ENCODE data around the gene TBC1D32. TPM values are rescaled to one million over a fixed set of nuclear protein-coding genes. Genes with fewer than 3 reads are reported as not detected.

TBC1D32 gene
- total RNA-seq, 1 donor from 2014 or later = 12.2 TPM

DNA sequence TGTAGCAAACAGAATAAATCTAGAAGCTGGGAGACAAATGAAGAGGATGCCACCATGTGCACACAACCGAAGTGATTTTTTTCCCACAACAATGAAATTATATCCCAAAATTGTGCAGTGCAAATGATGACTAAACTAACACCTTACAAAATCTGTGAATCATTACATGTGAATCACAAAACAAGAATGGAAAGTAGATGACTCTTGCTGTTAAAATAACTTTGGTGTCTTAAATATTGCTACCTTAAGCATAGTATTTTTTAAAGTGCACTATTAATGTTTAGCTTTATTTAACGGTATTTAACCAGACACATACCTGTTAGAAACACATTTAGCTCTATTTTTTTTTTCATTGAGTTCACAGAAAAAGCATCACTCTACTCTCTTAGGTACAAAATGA, 190.8 kb downstream of the TBC1D32 start:
- Mint-ChIP-seq H3K4me1 (ENCODE audit: unreplicated experiment) (no peaks in the 10 kb centered on the region), H3K27me3 (ENCODE audit: unreplicated experiment) (no peaks in the 10 kb centered on the region), H3K4me3 (ENCODE audit: unreplicated experiment) (no peak overlapping the region), H3K9me3 (ENCODE audit: unreplicated experiment) (no peaks in the 10 kb centered on the region), H3K36me3 (ENCODE audit: low read depth, unreplicated experiment) (peaks cover 7% of the 10 kb centered on the region), H3K27ac (ENCODE audit: unreplicated experiment) (no peak overlapping the region)
- no peak for DNase-seq (ENCODE audit: low spot score)
- TF ChIP-seq, protein P1, sequence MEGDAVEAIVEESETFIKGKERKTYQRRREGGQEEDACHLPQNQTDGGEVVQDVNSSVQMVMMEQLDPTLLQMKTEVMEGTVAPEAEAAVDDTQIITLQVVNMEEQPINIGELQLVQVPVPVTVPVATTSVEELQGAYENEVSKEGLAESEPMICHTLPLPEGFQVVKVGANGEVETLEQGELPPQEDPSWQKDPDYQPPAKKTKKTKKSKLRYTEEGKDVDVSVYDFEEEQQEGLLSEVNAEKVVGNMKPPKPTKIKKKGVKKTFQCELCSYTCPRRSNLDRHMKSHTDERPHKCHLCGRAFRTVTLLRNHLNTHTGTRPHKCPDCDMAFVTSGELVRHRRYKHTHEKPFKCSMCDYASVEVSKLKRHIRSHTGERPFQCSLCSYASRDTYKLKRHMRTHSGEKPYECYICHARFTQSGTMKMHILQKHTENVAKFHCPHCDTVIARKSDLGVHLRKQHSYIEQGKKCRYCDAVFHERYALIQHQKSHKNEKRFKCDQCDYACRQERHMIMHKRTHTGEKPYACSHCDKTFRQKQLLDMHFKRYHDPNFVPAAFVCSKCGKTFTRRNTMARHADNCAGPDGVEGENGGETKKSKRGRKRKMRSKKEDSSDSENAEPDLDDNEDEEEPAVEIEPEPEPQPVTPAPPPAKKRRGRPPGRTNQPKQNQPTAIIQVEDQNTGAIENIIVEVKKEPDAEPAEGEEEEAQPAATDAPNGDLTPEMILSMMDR (IDR thresholded peaks at IDR 0.05; ENCODE audit: unreplicated experiment) = no peak

DNA sequence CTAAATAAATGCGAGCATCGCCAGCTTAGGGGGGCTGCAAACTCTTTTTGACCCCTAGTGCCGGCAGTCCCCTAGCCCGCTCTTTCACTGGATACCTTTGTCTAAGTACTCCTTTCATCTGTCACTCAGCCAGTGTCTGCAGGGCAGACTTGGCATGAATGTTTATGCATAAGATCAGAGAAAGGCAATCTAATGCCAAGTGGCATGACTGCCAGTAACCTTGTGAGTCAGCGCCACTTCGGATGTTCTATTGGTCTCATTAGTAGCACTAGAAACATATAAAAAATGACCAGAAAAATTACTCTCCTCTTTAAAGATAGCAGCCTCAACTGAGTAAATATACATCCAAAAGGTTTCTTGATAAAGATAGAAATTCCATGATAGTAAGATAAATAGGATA, 192.2 kb downstream of the TBC1D32 start:
- Mint-ChIP-seq H3K4me3 (ENCODE audit: unreplicated experiment) (no peak overlapping the region), H3K27ac (ENCODE audit: unreplicated experiment) (no peak overlapping the region), H3K9me3 (ENCODE audit: unreplicated experiment) (no peaks in the 10 kb centered on the region), H3K36me3 (ENCODE audit: low read depth, unreplicated experiment) (peaks cover 4% of the 10 kb centered on the region), H3K27me3 (ENCODE audit: unreplicated experiment) (no peaks in the 10 kb centered on the region), H3K4me1 (ENCODE audit: unreplicated experiment) (no peaks in the 10 kb centered on the region)
- TF ChIP-seq, protein P1 (IDR thresholded peaks at IDR 0.05; ENCODE audit: unreplicated experiment) = no peak
- no peak for DNase-seq (ENCODE audit: low spot score)

DNA sequence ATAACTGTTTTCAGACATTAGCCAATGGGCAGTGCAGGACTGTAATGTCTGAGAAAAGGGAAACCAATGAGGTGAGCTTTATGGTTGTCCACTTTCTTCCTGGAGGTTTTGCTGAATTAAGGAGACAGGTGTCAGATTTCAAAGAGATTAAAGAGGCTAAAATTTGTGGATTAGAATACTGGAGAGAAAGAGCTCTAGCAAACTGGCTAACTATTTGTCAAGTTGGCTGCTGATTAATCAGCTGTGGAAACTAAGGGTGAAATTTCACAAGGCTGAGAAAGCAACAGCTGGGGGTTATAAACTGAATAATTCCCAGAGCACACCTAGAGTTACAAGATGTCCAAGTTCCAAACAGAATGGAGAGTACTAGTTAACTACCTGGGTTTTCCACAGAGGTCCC, 198.9 kb downstream of the TBC1D32 start:
- Mint-ChIP-seq H3K36me3 (ENCODE audit: low read depth, unreplicated experiment) (no peaks in the 10 kb centered on the region), H3K27ac (ENCODE audit: unreplicated experiment) (no peak overlapping the region), H3K4me3 (ENCODE audit: unreplicated experiment) (no peak overlapping the region), H3K9me3 (ENCODE audit: unreplicated experiment) (no peaks in the 10 kb centered on the region), H3K4me1 (ENCODE audit: unreplicated experiment) (no peaks in the 10 kb centered on the region), H3K27me3 (ENCODE audit: unreplicated experiment) (no peaks in the 10 kb centered on the region)
- no peak for DNase-seq (ENCODE audit: low spot score)
- TF ChIP-seq, protein P1 (IDR thresholded peaks at IDR 0.05; ENCODE audit: unreplicated experiment) = no peak

DNA sequence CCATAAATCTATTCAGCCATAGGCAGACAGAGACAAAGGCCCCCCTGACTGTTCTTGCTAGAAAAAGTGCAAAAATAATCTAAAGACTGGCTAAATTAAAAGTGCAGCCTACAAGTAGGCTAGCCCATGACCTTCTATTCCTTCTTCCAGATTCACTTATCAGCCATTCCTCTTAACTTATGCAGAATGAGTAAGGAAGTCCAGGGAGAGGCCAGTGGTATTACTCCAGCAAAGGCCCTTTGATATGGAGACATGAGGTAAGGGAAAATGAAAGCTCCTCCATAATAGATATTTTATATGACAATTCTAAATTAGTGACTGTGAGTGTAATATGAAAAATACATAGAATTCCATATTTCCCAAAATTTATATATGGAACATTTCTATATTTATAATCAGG, 199.4 kb downstream of the TBC1D32 start:
- no peaks in the 10 kb centered on the region for H3K9me3 Mint-ChIP-seq (ENCODE audit: unreplicated experiment)
- TF ChIP-seq, protein P1 (IDR thresholded peaks at IDR 0.05; ENCODE audit: unreplicated experiment) = no peak
- no peaks in the 10 kb centered on the region for H3K36me3 Mint-ChIP-seq (ENCODE audit: low read depth, unreplicated experiment)
- no peak overlapping the region for H3K4me3 Mint-ChIP-seq (ENCODE audit: unreplicated experiment)
- H3K4me1 Mint-ChIP-seq (ENCODE audit: unreplicated experiment) = no peaks in the 10 kb centered on the region
- H3K27ac Mint-ChIP-seq (ENCODE audit: unreplicated experiment) = no peak overlapping the region
- no peak for DNase-seq (ENCODE audit: low spot score)
- H3K27me3 Mint-ChIP-seq (ENCODE audit: unreplicated experiment) = no peaks in the 10 kb centered on the region

DNA sequence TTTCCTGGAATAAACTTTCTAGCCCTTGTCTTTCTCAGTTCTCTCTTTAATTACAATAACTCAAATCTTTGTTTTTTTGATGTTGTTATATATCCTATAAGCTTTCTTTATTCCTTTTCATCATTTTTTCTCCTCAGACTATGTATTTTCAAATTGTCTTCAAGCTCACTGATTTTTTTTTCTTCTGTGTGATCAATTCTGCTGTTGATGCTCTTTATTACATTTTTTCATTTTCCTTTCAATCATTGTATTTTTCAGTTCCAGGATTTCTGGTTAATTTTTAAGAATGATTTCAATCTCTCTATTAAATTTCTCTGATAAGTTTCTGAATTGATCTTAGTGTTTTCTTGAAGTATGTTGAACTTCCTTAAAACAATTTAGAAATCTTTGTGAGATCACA, 209.7 kb downstream of the TBC1D32 start:
- TF ChIP-seq, protein P1 (IDR thresholded peaks at IDR 0.05; ENCODE audit: unreplicated experiment) = no peak
- no peak for DNase-seq (ENCODE audit: low spot score)
- Mint-ChIP-seq H3K27ac (ENCODE audit: unreplicated experiment) (no peak overlapping the region), H3K4me3 (ENCODE audit: unreplicated experiment) (no peak overlapping the region), H3K27me3 (ENCODE audit: unreplicated experiment) (no peaks in the 10 kb centered on the region), H3K36me3 (ENCODE audit: low read depth, unreplicated experiment) (peaks cover 16% of the 10 kb centered on the region), H3K4me1 (ENCODE audit: unreplicated experiment) (no peaks in the 10 kb centered on the region), H3K9me3 (ENCODE audit: unreplicated experiment) (no peaks in the 10 kb centered on the region)

Data from endothelial cell (in vitro differentiated cells).